Tibial nerve (tissue), 4 donors: ENCODE results near the gene BTAF1.

Experiments used
- EP300 ChIP-seq, 2 donors: sonication (generic); formaldehyde crosslinking; IDR thresholded peaks; one replicate each; pipeline ENCODE4 v1.6.1; 2017; ENCODE audit warnings: antibody characterized with exemption in 2 of 2, mild to moderate bottlenecking in 1 of 2
- TF ChIP-seq, protein P1 (sequence below), 5 experiments: fragments of 200-600 bp in 3 of 5; fragments of 450-650 bp in 2 of 5; sonication (generic) in 3 of 5; IDR thresholded peaks; one replicate each; pipeline ENCODE4 v1.5.1; 2016 to 2019; ENCODE audit warnings: antibody characterized with exemption in 5 of 5, mild to moderate bottlenecking in 3 of 5, moderate library complexity in 2 of 5

- TF ChIP-seq, protein P1, sequence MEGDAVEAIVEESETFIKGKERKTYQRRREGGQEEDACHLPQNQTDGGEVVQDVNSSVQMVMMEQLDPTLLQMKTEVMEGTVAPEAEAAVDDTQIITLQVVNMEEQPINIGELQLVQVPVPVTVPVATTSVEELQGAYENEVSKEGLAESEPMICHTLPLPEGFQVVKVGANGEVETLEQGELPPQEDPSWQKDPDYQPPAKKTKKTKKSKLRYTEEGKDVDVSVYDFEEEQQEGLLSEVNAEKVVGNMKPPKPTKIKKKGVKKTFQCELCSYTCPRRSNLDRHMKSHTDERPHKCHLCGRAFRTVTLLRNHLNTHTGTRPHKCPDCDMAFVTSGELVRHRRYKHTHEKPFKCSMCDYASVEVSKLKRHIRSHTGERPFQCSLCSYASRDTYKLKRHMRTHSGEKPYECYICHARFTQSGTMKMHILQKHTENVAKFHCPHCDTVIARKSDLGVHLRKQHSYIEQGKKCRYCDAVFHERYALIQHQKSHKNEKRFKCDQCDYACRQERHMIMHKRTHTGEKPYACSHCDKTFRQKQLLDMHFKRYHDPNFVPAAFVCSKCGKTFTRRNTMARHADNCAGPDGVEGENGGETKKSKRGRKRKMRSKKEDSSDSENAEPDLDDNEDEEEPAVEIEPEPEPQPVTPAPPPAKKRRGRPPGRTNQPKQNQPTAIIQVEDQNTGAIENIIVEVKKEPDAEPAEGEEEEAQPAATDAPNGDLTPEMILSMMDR (IDR thresholded peaks at IDR 0.05): no peak
- no peak for TF ChIP-seq EP300 (IDR thresholded peaks at IDR 0.05)
Observed at GRCh38 chr10:91925022-91925320, 1.4 kb downstream of the BTAF1 start.
